GM12865 (cell line): Measurements from ENCODE around the gene MCM10.

Experiments used
- DNase-seq: peaks from one replicate; pipeline ENCODE4 v3.0.0; 2010; ENCODE audit warnings: low read depth
- H3K4me3 ChIP-seq: 2 replicates; pipeline ENCODE4 v1.5.1; 2011; ENCODE audit warnings: mild to moderate bottlenecking, low read depth, low read length, control low read depth
- CTCF ChIP-seq: IDR thresholded peaks from 2 replicates; pipeline ENCODE4 v1.5.1; 2011; ENCODE audit warnings: low read length, control low read depth, low read depth, inconsistent platforms; ENCODE audit not compliant: insufficient read depth; ENCODE audit errors: missing control alignments

MCM10 gene

GRCh38 chr10:13183625-13184024, 22.3 kb downstream of the MCM10 start:
- TF ChIP-seq CTCF, result no peak
- DNase-seq, result peak; percentile 75
- no peak overlapping the region for H3K4me3 ChIP-seq

GRCh38 chr10:13184276-13184675, 22.9 kb downstream of the MCM10 start:
- no peak for DNase-seq
- TF ChIP-seq CTCF, result no peak
- no peak overlapping the region for H3K4me3 ChIP-seq

DNA sequence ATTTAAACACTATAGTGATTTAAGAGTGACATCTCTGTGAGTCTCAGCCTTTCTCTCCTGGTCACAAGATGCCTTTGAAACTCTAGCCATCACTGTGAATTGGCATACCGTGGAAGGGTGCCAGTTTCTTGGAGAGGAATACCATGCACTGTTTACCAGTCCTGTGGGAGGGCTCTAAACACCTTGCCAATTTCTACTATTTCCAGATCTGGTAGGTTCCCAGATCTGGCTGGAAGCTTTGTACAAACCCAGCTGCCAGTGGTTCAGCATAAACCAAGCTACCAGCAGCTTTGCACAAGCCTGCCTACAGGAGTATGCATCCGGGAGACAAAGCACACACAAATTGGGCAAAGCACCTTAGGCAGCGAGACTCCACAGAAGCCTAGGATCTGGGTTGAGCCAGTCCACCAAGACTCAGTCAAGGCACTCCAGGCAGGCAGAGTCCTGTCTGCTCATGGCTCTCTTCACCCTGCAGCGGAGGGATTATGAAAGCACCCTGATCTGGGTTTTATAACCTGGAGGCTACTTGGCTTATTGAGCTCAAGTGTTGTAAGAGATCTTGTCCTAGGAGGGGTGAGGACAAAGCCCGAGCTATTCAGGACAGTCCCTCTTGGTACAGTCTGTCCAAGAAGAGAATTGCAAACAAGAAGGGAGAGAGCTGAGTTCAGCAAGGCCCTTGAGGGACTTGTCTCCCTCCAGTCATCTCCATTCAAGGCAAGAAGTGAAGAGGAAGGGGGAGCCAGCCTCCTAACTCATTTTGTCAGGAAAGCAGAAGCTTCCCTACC, 23.6 kb downstream of the MCM10 start:
- no peak for TF ChIP-seq CTCF
- H3K4me3 ChIP-seq, result no peak overlapping the region
- DNase-seq, result no peak

DNA sequence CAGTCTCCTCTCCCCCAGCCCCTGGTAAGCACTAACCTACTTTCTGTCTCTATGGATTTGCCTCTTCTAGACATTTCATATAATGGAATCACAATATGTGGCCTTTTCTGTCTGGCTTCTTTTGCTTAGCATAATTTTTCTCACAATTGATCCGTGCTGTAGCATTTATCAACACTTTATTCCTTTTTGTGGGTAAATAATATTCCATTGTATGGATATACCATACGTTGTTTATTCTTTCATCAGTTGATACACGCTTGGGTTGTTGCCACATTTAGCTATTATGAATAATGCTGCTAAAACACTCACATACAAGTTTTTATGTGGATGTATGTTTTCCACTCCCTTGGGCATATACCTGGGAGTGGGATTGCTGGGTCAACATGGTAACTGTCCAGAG, 25.8 kb downstream of the MCM10 start:
- no peak for DNase-seq
- no peak for TF ChIP-seq CTCF
- no peak overlapping the region for H3K4me3 ChIP-seq

DNA sequence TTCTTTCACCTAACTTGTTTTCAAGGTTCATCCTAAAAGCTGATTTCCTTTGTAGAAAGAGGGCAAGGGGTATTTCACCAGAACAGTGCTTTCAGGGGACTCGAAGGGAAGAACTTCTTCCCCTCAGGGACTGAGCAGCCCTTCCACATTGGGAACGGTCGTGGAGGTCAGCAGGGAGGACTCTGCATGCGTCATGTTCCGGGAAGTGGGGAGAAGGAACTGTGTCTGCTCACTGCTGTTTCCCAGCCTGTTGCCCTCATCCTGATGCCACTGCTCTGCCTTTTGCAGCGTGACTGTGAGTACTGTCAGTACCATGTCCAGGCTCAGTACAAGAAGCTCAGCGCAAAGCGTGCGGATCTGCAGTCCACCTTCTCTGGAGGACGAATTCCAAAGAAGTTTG, 27.2 kb downstream of the MCM10 start:
- TF ChIP-seq CTCF, result no peak
- H3K4me3 ChIP-seq, result no peak overlapping the region
- no peak for DNase-seq

GRCh38 chr10:13189961-13190360, 28.6 kb downstream of the MCM10 start:
- no peak overlapping the region for H3K4me3 ChIP-seq
- no peak for TF ChIP-seq CTCF
- DNase-seq, result no peak

GRCh38 chr10:13190816-13191215, 29.5 kb downstream of the MCM10 start:
- TF ChIP-seq CTCF, result no peak
- no peak overlapping the region for H3K4me3 ChIP-seq
- no peak for DNase-seq
